ENCODE results near the gene CERS6. TPM values are rescaled to one million over a fixed set of nuclear protein-coding genes. Genes with fewer than 3 reads are reported as not detected.
"Not testable (repeated sequence)": the region's sequence is repeated elsewhere in the genome, so short reads cannot be mapped to it uniquely, and the experiment has no call there.

Gene CERS6
- total RNA-seq, 1 donor from 2014 or later: 21.8 TPM

- no peak overlapping the region for H3K27ac ChIP-seq
Observed at GRCh38 chr2:168766600-168766999, 310.5 kb downstream of the CERS6 start.

GRCh38 chr2:168767258-168767657 is 311.2 kb downstream of the CERS6 start:
- no peak for DNase-seq
- Histone ChIP-seq H3K36me3 (no peaks in the 10 kb centered on the region), H3K4me1 (no peaks in the 10 kb centered on the region), H3K9me3 (no peaks in the 10 kb centered on the region), H3K27ac (no peak overlapping the region), H3K4me3 (no peak overlapping the region), H3K27me3 (ENCODE audit: low read depth) (no peaks in the 10 kb centered on the region)
- intact Hi-C loops (cut with DNase I): no loop called here
- ATAC-seq: no peak
- TF ChIP-seq, protein P1, sequence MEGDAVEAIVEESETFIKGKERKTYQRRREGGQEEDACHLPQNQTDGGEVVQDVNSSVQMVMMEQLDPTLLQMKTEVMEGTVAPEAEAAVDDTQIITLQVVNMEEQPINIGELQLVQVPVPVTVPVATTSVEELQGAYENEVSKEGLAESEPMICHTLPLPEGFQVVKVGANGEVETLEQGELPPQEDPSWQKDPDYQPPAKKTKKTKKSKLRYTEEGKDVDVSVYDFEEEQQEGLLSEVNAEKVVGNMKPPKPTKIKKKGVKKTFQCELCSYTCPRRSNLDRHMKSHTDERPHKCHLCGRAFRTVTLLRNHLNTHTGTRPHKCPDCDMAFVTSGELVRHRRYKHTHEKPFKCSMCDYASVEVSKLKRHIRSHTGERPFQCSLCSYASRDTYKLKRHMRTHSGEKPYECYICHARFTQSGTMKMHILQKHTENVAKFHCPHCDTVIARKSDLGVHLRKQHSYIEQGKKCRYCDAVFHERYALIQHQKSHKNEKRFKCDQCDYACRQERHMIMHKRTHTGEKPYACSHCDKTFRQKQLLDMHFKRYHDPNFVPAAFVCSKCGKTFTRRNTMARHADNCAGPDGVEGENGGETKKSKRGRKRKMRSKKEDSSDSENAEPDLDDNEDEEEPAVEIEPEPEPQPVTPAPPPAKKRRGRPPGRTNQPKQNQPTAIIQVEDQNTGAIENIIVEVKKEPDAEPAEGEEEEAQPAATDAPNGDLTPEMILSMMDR (IDR thresholded peaks at IDR 0.05): no peak

More at GRCh38 chr2:168766600-168766999, 310.5 kb downstream of the CERS6 start:
- Histone ChIP-seq H3K4me1 (no peaks in the 10 kb centered on the region), H3K36me3 (no peaks in the 10 kb centered on the region), H3K9me3 (no peaks in the 10 kb centered on the region), H3K4me3 (no peak overlapping the region), H3K27me3 (ENCODE audit: low read depth) (no peaks in the 10 kb centered on the region)
- ATAC-seq (no peak), DNase-seq (no peak)
- TF ChIP-seq, protein P1 (IDR thresholded peaks at IDR 0.05): no peak
- intact Hi-C loops (cut with DNase I): no loop called here

GRCh38 chr2:168768357-168768756 is 312.3 kb downstream of the CERS6 start:
- H3K27ac ChIP-seq; H3K27me3 ChIP-seq (ENCODE audit: low read depth); ATAC-seq; H3K9me3 ChIP-seq; H3K36me3 ChIP-seq; intact Hi-C loops (cut with DNase I); H3K4me3 ChIP-seq; DNase-seq; H3K4me1 ChIP-seq: not testable (repeated sequence)

GRCh38 chr2:168770796-168771195 is 314.7 kb downstream of the CERS6 start:
- no peak overlapping the region for H3K27ac ChIP-seq
- no peaks in the 10 kb centered on the region for H3K9me3 ChIP-seq
- TF ChIP-seq, protein P1 (IDR thresholded peaks at IDR 0.05): no peak
- no peak for ATAC-seq
- DNase-seq: no peak
- H3K27me3 ChIP-seq (ENCODE audit: low read depth): no peaks in the 10 kb centered on the region
- intact Hi-C loops (cut with DNase I): loop anchor here (10.0 kb wide), 1 partner anchor 154 kb away; no protein-coding TSS in a partner anchor
- no peak overlapping the region for H3K4me3 ChIP-seq
- H3K4me1 ChIP-seq: peaks cover 4% of the 10 kb centered on the region
- H3K36me3 ChIP-seq: no peaks in the 10 kb centered on the region

DNA sequence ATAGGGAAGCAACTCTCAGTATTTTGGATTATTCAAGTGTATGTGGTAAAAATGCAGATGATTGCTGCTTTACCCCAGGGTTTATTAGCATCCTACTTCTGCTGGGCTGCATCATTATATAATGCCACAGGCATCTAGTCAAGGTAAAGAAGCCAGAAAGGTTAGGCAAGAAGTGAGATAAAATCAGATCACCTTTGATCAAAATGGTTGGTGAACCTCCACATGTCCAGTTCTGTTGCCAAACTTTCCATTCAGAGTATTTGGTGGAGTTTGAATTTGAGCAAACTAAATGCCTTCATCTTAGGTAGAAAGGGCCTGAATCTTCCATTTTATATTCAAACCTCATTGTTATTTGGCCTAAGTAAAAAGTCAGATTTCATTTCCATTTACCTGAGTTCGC is 316.6 kb downstream of the CERS6 start:
- Histone ChIP-seq H3K27ac (no peak overlapping the region), H3K9me3 (no peaks in the 10 kb centered on the region), H3K4me1 (peaks cover 4% of the 10 kb centered on the region), H3K4me3 (no peak overlapping the region), H3K36me3 (no peaks in the 10 kb centered on the region), H3K27me3 (ENCODE audit: low read depth) (no peaks in the 10 kb centered on the region)
- intact Hi-C loops (cut with DNase I): loop anchor here (10.0 kb wide), 1 partner anchor 152 kb away; no protein-coding TSS in a partner anchor
- ATAC-seq (no peak), DNase-seq (no peak)
- TF ChIP-seq, protein P1 (IDR thresholded peaks at IDR 0.05): no peak

GRCh38 chr2:168773128-168773527 is 317.1 kb downstream of the CERS6 start:
- Histone ChIP-seq H3K27me3 (ENCODE audit: low read depth) (no peaks in the 10 kb centered on the region), H3K36me3 (no peaks in the 10 kb centered on the region), H3K4me1 (peaks cover 4% of the 10 kb centered on the region), H3K9me3 (no peaks in the 10 kb centered on the region), H3K27ac (no peak overlapping the region), H3K4me3 (no peak overlapping the region)
- TF ChIP-seq, protein P1 (IDR thresholded peaks at IDR 0.05): no peak
- DNase-seq (no peak), ATAC-seq (no peak)
- intact Hi-C loops (cut with DNase I): loop anchor here (10.0 kb wide), 1 partner anchor 152 kb away; no protein-coding TSS in a partner anchor
